HT-29 (cell line): ENCODE measurements around the gene TUBB6. TPM values are rescaled to one million over a fixed set of nuclear protein-coding genes. Genes with fewer than 3 reads are reported as not detected.

ENCODE experiments used
- small RNA-seq: library from RNA; depleted of rRNA; stranded (forward); fragments of <200 nt; gene quantifications from one replicate; pipeline ENCODE3, GENCODE V24; 2014
- total RNA-seq: library from RNA; depleted of rRNA; stranded (reverse); fragments of >200 nt; shearing (Covaris generic); gene quantifications from 2 replicates; pipeline ENCODE4 v1.2.3, GENCODE V29; 2014; rRNA removed

The TUBB6 gene
- total RNA-seq, 1 experiment from 2014 or later = not detected

Small RNA genes lying within 50 kb of the gene (small RNA-seq; reads per million reads assigned to genes)
- gene RNU6-170P = not detected

Other genes starting within 250 kb of the TUBB6 start
- not detected in 2 replicates for gene ANKRD62, start 214.4 kb upstream of the TUBB6 start, total RNA-seq
- not detected in 2 replicates for gene CIDEA, start 53.9 kb upstream of the TUBB6 start, total RNA-seq
- gene AFG3L2, start 69.0 kb downstream of the TUBB6 start, total RNA-seq = 59.3 and 72.7 TPM in 2 replicates
- 3.0 and 7.9 TPM in 2 replicates for gene PRELID3A, start 99.7 kb downstream of the TUBB6 start, total RNA-seq